Trophoblast cell (in vitro differentiated cells and primary cell): ENCODE data around the gene NRG2.

Source experiments
- DNase-seq, 2 donors: peaks; one replicate each; pipeline ENCODE4 v3.0.0-alpha.2; 2016
- H2AFZ ChIP-seq: 2 replicates; pipeline ENCODE4 v1.6.1; 2013; ENCODE audit warnings: low read length, moderate library complexity, mild to moderate bottlenecking; ENCODE audit not compliant: insufficient read depth, poor library complexity
- H2AK5ac ChIP-seq: 2 replicates; pipeline ENCODE4 v1.6.1; 2013; ENCODE audit warnings: mild to moderate bottlenecking, low read length
- H2BK120ac ChIP-seq: 2 replicates; pipeline ENCODE4 v1.6.1; 2013; ENCODE audit warnings: low read length, mild to moderate bottlenecking, moderate library complexity; ENCODE audit not compliant: insufficient read depth, poor library complexity
- H2BK12ac ChIP-seq: 2 replicates; pipeline ENCODE4 v1.6.1; 2013; ENCODE audit warnings: mild to moderate bottlenecking, low read length, moderate library complexity
- H2BK5ac ChIP-seq: 2 replicates; pipeline ENCODE4 v1.6.1; 2013; ENCODE audit warnings: low read length, low read depth, moderate library complexity, mild to moderate bottlenecking; ENCODE audit not compliant: poor library complexity
- H3K14ac ChIP-seq: 2 replicates; pipeline ENCODE4 v1.6.1; 2013; ENCODE audit warnings: mild to moderate bottlenecking, low read length
- H3K18ac ChIP-seq: 2 replicates; pipeline ENCODE4 v1.6.1; 2013; ENCODE audit warnings: mild to moderate bottlenecking, low read length
- H3K23ac ChIP-seq: 2 replicates; pipeline ENCODE4 v1.6.1; 2013; ENCODE audit warnings: low read length
- H3K27ac ChIP-seq: 2 replicates; pipeline ENCODE4 v1.5.1; 2013; ENCODE audit warnings: low read depth, mild to moderate bottlenecking, inconsistent platforms, low read length, moderate library complexity
- H3K27me3 ChIP-seq: 2 replicates; pipeline ENCODE4 v1.6.1; 2013; ENCODE audit warnings: inconsistent platforms, mild to moderate bottlenecking, low read length, moderate library complexity; ENCODE audit not compliant: insufficient read depth
- H3K36me3 ChIP-seq, 2 experiments: 1 replicate in 1 of 2; 2 replicates in 1 of 2; pipeline ENCODE4 v1.6.1; 2013; ENCODE audit warnings: low read length in 2 of 2, mild to moderate bottlenecking in 2 of 2, moderate library complexity in 1 of 2; ENCODE audit not compliant: insufficient read depth in 2 of 2, control insufficient read depth in 1 of 2
- H3K4ac ChIP-seq: 2 replicates; pipeline ENCODE4 v1.6.1; 2013; ENCODE audit warnings: low read depth, mild to moderate bottlenecking, low read length, moderate library complexity
- H3K4me1 ChIP-seq, 2 experiments: 1 replicate in 1 of 2; 2 replicates in 1 of 2; pipeline ENCODE4 v1.6.1; 2013; ENCODE audit warnings: low read length in 2 of 2, mild to moderate bottlenecking in 2 of 2, moderate library complexity in 1 of 2; ENCODE audit not compliant: insufficient read depth in 2 of 2, control insufficient read depth in 1 of 2
- H3K4me2 ChIP-seq: 2 replicates; pipeline ENCODE4 v1.6.1; 2013; ENCODE audit warnings: inconsistent platforms, mild to moderate bottlenecking, low read length, moderate library complexity
- H3K4me3 ChIP-seq: 2 replicates; pipeline ENCODE4 v1.5.1; 2013; ENCODE audit warnings: mild to moderate bottlenecking, low read depth, low read length, inconsistent platforms
- H3K79me1 ChIP-seq: one replicate; pipeline ENCODE4 v1.6.1; 2013; ENCODE audit warnings: low read length
- H3K79me2 ChIP-seq: 2 replicates; pipeline ENCODE4 v1.6.1; 2013; ENCODE audit warnings: low read length, mild to moderate bottlenecking; ENCODE audit not compliant: control insufficient read depth, insufficient read depth, poor library complexity
- H3K9ac ChIP-seq: 2 replicates; pipeline ENCODE4 v1.6.1; 2013; ENCODE audit warnings: mild to moderate bottlenecking, low read length
- H3K9me3 ChIP-seq: 2 replicates; pipeline ENCODE4 v1.6.1; 2013; ENCODE audit warnings: low read depth, mild to moderate bottlenecking, control low read depth, inconsistent platforms, low read length; ENCODE audit not compliant: insufficient read depth
- H4K12ac ChIP-seq: 2 replicates; pipeline ENCODE4 v1.6.1; 2013; ENCODE audit warnings: low read depth, mild to moderate bottlenecking, low read length, moderate library complexity
- H4K8ac ChIP-seq: 2 replicates; pipeline ENCODE4 v1.6.1; 2013; ENCODE audit warnings: low read depth, mild to moderate bottlenecking, low read length, moderate library complexity
- H4K91ac ChIP-seq: one replicate; pipeline ENCODE4 v1.6.1; 2013; ENCODE audit warnings: low read depth, mild to moderate bottlenecking, low read length, moderate library complexity
- WGBS: extraction: QIAGEN DNeasy Blood & Tissue Kit; methylation state at CpG from one replicate; pipeline ENCODE4 v1.1.7; 2013; ENCODE audit warnings: missing lambda C conversion rate; ENCODE audit not compliant: insufficient read length, insufficient coverage; ENCODE audit errors: extremely low coverage; 5-methylcytosine and 5-hydroxymethylcytosine counted together

NRG2 gene

GRCh38 chr5:139976703-139977102, 66.4 kb downstream of the NRG2 start:
- no peaks in the 10 kb centered on the region for H3K27me3 ChIP-seq
- no peak overlapping the region for H2AK5ac ChIP-seq
- no peak for DNase-seq
- no peaks in the 10 kb centered on the region for H3K79me1 ChIP-seq
- H4K8ac ChIP-seq = no peak overlapping the region
- no peak overlapping the region for H2BK12ac ChIP-seq
- H3K36me3 ChIP-seq = no peaks in the 10 kb centered on the region
- H3K9ac ChIP-seq = no peak overlapping the region
- H3K79me2 ChIP-seq = no peaks in the 10 kb centered on the region
- no peak overlapping the region for H3K14ac ChIP-seq
- H3K9me3 ChIP-seq = peaks cover 2% of the 10 kb centered on the region
- no peak overlapping the region for H3K4me2 ChIP-seq
- H4K12ac ChIP-seq = no peak overlapping the region
- H3K18ac ChIP-seq = no peak overlapping the region
- H4K91ac ChIP-seq = no peak overlapping the region
- no peak overlapping the region for H2BK5ac ChIP-seq
- no peak overlapping the region for H3K23ac ChIP-seq
- H3K4me3 ChIP-seq = no peak overlapping the region
- H2BK120ac ChIP-seq = no peak overlapping the region
- H2AFZ ChIP-seq = no peak overlapping the region
- WGBS = no CpG with 5 or more reads among the region's 1 CpG
- no peak overlapping the region for H3K27ac ChIP-seq
- H3K4me1 ChIP-seq = no peaks in the 10 kb centered on the region
- no peak overlapping the region for H3K4ac ChIP-seq

- no peak overlapping the region for H3K18ac ChIP-seq
- no peak overlapping the region for H3K23ac ChIP-seq
- H3K4ac ChIP-seq = no peak overlapping the region
- no peaks in the 10 kb centered on the region for H3K27me3 ChIP-seq
- no peak overlapping the region for H3K27ac ChIP-seq
- H3K4me1 ChIP-seq = no peaks in the 10 kb centered on the region
- no peak overlapping the region for H2BK12ac ChIP-seq
- H3K9ac ChIP-seq = no peak overlapping the region
- no peak overlapping the region for H4K8ac ChIP-seq
- no peak overlapping the region for H2AK5ac ChIP-seq
- H3K14ac ChIP-seq = no peak overlapping the region
- H3K36me3 ChIP-seq = no peaks in the 10 kb centered on the region
- no peak overlapping the region for H2BK120ac ChIP-seq
- no peak overlapping the region for H3K4me2 ChIP-seq
- no peak for DNase-seq
- H3K4me3 ChIP-seq = no peak overlapping the region
- H3K79me2 ChIP-seq = no peaks in the 10 kb centered on the region
- WGBS = no CpG with 5 or more reads among the region's 1 CpG
- no peak overlapping the region for H4K12ac ChIP-seq
- H4K91ac ChIP-seq = no peak overlapping the region
- no peak overlapping the region for H2AFZ ChIP-seq
- H2BK5ac ChIP-seq = no peak overlapping the region
- no peaks in the 10 kb centered on the region for H3K9me3 ChIP-seq
- H3K79me1 ChIP-seq = no peaks in the 10 kb centered on the region
These were observed 67.2 kb downstream of the NRG2 start for GRCh38 chr5:139975942-139976341.

DNA sequence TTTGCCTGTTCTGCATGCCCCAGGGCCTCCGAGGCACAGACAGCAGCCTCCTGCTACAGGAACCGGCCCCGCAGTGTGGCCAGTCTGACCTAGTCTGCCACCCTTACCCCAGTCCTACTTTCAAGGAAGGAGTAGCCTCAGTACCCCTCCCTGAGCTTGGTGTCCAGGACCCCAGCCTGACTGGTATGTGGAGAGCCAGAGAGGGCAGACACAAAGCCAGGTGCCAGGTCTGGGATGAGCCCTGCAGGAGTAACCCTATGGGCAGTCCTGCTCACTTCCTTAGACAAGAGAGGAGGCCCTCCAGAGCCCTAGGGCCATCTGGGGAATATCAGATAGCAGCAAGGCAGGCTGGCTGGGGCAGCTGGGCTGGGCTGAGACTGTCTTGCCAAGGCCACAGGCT, 67.8 kb downstream of the NRG2 start:
- Histone ChIP-seq H3K4me1 (no peaks in the 10 kb centered on the region), H3K36me3 (no peaks in the 10 kb centered on the region), H3K23ac (no peak overlapping the region), H4K8ac (no peak overlapping the region), H3K79me1 (no peaks in the 10 kb centered on the region), H3K27ac (no peak overlapping the region), H3K9ac (no peak overlapping the region), H3K79me2 (no peaks in the 10 kb centered on the region), H2AK5ac (no peak overlapping the region), H4K91ac (no peak overlapping the region), H2BK12ac (no peak overlapping the region), H3K4ac (no peak overlapping the region), H3K9me3 (no peaks in the 10 kb centered on the region), H2BK5ac (no peak overlapping the region), H2BK120ac (no peak overlapping the region), H3K18ac (no peak overlapping the region), H3K4me3 (no peak overlapping the region), H3K27me3 (no peaks in the 10 kb centered on the region), H2AFZ (no peak overlapping the region), H3K14ac (no peak overlapping the region), H4K12ac (no peak overlapping the region), H3K4me2 (no peak overlapping the region)
- DNase-seq = no peak
- no CpG with 5 or more reads among the region's 3 CpGs for WGBS

DNA sequence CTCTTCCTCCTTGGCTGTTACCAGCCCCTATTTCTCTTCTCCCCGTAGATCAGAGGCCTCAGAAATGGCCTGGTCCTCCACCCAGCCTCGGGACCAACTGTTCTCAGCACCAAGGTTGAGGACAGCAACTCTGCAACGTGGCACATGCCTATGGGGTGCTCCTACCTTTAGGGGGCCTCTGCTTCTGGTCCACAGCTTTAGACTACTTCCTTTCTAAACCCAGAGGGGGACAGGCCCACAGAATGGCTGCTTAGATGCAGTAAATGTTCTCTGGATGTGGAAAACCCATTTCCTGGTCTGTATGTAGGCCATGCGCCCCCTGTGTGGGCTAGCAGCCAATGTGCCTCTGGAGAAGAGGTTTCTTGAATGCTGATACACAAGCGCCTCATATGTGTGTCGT, 68.4 kb downstream of the NRG2 start:
- Histone ChIP-seq H4K8ac (no peak overlapping the region), H2BK5ac (no peak overlapping the region), H3K14ac (no peak overlapping the region), H3K79me2 (no peaks in the 10 kb centered on the region), H3K18ac (no peak overlapping the region), H4K91ac (no peak overlapping the region), H3K79me1 (no peaks in the 10 kb centered on the region), H3K9me3 (no peaks in the 10 kb centered on the region), H2BK120ac (no peak overlapping the region), H3K4me1 (no peaks in the 10 kb centered on the region), H3K4me3 (no peak overlapping the region), H2AFZ (no peak overlapping the region), H4K12ac (no peak overlapping the region), H3K36me3 (no peaks in the 10 kb centered on the region), H3K27me3 (no peaks in the 10 kb centered on the region), H2AK5ac (no peak overlapping the region), H3K27ac (no peak overlapping the region), H3K4ac (no peak overlapping the region), H3K9ac (no peak overlapping the region), H3K23ac (no peak overlapping the region), H3K4me2 (no peak overlapping the region), H2BK12ac (no peak overlapping the region)
- WGBS = no CpG with 5 or more reads among the region's 6 CpGs
- DNase-seq = no peak
